ENCODE data around the gene OR4N5.

GRCh38 chr14:20167091-20167490, 28.5 kb downstream of the OR4N5 start:
- no peak for TF ChIP-seq EZH2 (IDR thresholded peaks at IDR 0.05; ENCODE audit: insufficient read depth, poor library complexity, severe bottlenecking)
- TF ChIP-seq EZH2phosphoT487 (IDR thresholded peaks at IDR 0.05; ENCODE audit: insufficient read depth, low read depth): no peak

Measured in GM23248 (cell line).